GM23248 (cell line): ENCODE data around the gene CALHM3. TPM values are rescaled to one million over a fixed set of nuclear protein-coding genes. Genes with fewer than 3 reads are reported as not detected.
A peak's percentile ranks its signal among the peaks of the same experiment; 100 is the strongest.

Source experiments
- DNase-seq: peaks from one replicate; pipeline ENCODE4 v3.0.0-alpha.2; 2015
- H2AFZ ChIP-seq: fragments of 200-600 bp; sonication (generic); 2 replicates; pipeline ENCODE4 v1.6.1; 2016; ENCODE audit warnings: antibody characterized with exemption
- H3F3A ChIP-seq: fragments of 200-600 bp; sonication (generic); 2 replicates; pipeline ENCODE4 v1.6.1; 2016; ENCODE audit warnings: mild to moderate bottlenecking, antibody characterized with exemption, mixed run types; ENCODE audit not compliant: insufficient read depth
- H3K27ac ChIP-seq: fragments of 200-600 bp; sonication (generic); 2 replicates; pipeline ENCODE4 v1.5.1; 2016; ENCODE audit warnings: mild to moderate bottlenecking
- H3K27me3 ChIP-seq: fragments of 200-600 bp; sonication (generic); replicated peaks from 2 replicates; pipeline ENCODE4 v1.6.1; 2016; ENCODE audit warnings: mild to moderate bottlenecking; ENCODE audit not compliant: insufficient read depth
- H3K36me3 ChIP-seq: fragments of 200-600 bp; sonication (generic); 2 replicates; pipeline ENCODE4 v1.6.1; 2016; ENCODE audit warnings: low read depth, mild to moderate bottlenecking
- H3K4me1 ChIP-seq: fragments of 200-600 bp; sonication (generic); 2 replicates; pipeline ENCODE4 v1.6.1; 2016; ENCODE audit warnings: mild to moderate bottlenecking; ENCODE audit not compliant: insufficient read depth
- H3K4me2 ChIP-seq: fragments of 200-600 bp; sonication (generic); one replicate; pipeline ENCODE4 v1.6.1; 2016; ENCODE audit warnings: mild to moderate bottlenecking; ENCODE audit not compliant: unreplicated experiment
- H3K4me3 ChIP-seq: fragments of 200-600 bp; sonication (generic); 2 replicates; pipeline ENCODE4 v1.5.1; 2016; ENCODE audit warnings: mild to moderate bottlenecking
- H3K79me2 ChIP-seq: fragments of 200-600 bp; sonication (generic); 2 replicates; pipeline ENCODE4 v1.6.1; 2016; ENCODE audit warnings: mild to moderate bottlenecking; ENCODE audit not compliant: insufficient read depth
- H3K9ac ChIP-seq: fragments of 200-600 bp; sonication (generic); 2 replicates; pipeline ENCODE4 v1.6.1; 2016; ENCODE audit warnings: mild to moderate bottlenecking
- H3K9me2 ChIP-seq: fragments of 200-600 bp; sonication (generic); 2 replicates; pipeline ENCODE4 v1.6.1; 2016; ENCODE audit warnings: mixed run types, mild to moderate bottlenecking, moderate library complexity; ENCODE audit not compliant: insufficient read depth
- H3K9me3 ChIP-seq: fragments of 200-600 bp; sonication (generic); one replicate; pipeline ENCODE4 v1.6.1; 2017; ENCODE audit warnings: low read depth
- H4K20me1 ChIP-seq: fragments of 200-600 bp; sonication (generic); 2 replicates; pipeline ENCODE4 v1.6.0; 2016; ENCODE audit not compliant: insufficient read depth
- EZH2 ChIP-seq: fragments of 200-600 bp; sonication (generic); IDR thresholded peaks from 2 replicates; pipeline ENCODE4 v1.6.1; 2018; ENCODE audit warnings: antibody characterized with exemption, mild to moderate bottlenecking; ENCODE audit not compliant: insufficient read depth, poor library complexity, severe bottlenecking
- EZH2phosphoT487 ChIP-seq: fragments of 200-600 bp; sonication (generic); IDR thresholded peaks from 2 replicates; pipeline ENCODE4 v1.6.1; 2018; ENCODE audit warnings: antibody characterized with exemption, moderate library complexity, mild to moderate bottlenecking, low read depth; ENCODE audit not compliant: insufficient read depth
- WGBS, 2 experiments: methylation state at CpG; one replicate each; pipeline ENCODE4 v1.1.6; 2015 to 2017; ENCODE audit warnings: low lambda C conversion rate in 2 of 2, low coverage in 1 of 2; ENCODE audit errors: missing lambda C conversion rate in 2 of 2; 5-methylcytosine and 5-hydroxymethylcytosine counted together
- in situ Hi-C: fragments of 300-500 bp; cut with MboI; formaldehyde crosslinking; loops from 2 replicates; pipeline ENCODE4 v1.15.0; 2020
- polyA plus RNA-seq: library from polyadenylated mRNA; unstranded; fragments of >200 nt; fragmentation: Nextera tagmentation; extraction: Ambion mirVana; gene quantifications from 2 replicates; pipeline ENCODE4 v1.2.1, GENCODE V29; 2016
- total RNA-seq: library from RNA; depleted of rRNA; stranded (reverse); fragments of >200 nt; shearing (Covaris generic); gene quantifications from 2 replicates; pipeline ENCODE4 v1.2.3, GENCODE V29; 2014

The CALHM3 gene
- total and polyA plus RNA-seq, 2 experiments from 2014 or later, result not detected

DNA sequence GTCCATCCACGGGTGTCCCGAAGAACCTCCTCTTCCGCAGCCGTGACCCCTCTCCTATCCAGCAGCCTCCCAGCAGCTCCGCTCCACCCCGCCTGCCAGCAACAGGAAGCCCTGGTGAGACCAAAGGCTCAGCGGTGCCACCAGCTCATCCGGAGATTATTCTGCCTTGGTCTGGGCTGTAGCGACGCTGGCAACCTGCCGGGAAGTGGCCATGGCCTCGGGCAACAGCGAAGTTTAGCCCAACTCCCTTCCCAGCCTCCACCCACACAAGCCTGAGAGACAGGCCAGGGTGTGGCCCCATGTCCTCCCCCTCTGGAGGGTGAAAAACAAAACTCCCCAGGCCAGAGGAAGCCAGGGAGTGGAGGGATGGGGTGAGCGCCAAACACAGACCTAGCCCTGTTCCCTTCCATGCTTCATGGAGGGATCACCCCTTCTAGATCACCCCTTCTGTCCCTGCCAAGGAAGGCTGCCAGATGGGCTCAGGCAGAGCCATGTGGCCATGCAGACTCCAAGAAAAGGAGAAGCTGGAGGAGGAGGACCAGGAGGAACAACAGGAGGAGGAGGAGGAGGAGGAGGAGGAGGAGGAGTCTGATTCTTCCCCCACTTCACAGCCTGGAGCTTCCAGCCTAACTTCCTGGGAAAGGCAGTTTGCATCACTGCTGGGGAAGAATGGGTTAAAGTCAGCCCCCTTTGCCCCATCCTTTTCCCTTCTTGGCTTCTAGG lies 27.8 kb downstream of the CALHM3 start:
- Histone ChIP-seq H3K79me2 (peaks cover 51% of the 10 kb centered on the region), H4K20me1 (no peaks in the 10 kb centered on the region), H3K27me3 (no peaks in the 10 kb centered on the region), H3K4me1 (peaks cover 47% of the 10 kb centered on the region), H3K9me2 (no peaks in the 10 kb centered on the region), H3K36me3 (peaks cover 22% of the 10 kb centered on the region), H3F3A (peaks cover 38% of the 10 kb centered on the region), H2AFZ (peak overlapping the region; percentile 82; the same call in 1 of the 2 replicates), H3K9me3 (no peaks in the 10 kb centered on the region), H3K4me3 (peak overlapping the region; percentile 90), H3K27ac (peak overlapping the region; percentile 88), H3K4me2 (peak overlapping the region; percentile 91), H3K9ac (peak overlapping the region; percentile 92)
- 1% methylated on average over 14 of the region's 14 CpGs for WGBS, 2 experiments
- in situ Hi-C loops, result no loop called here
- no peak for TF ChIP-seq EZH2phosphoT487
- TF ChIP-seq EZH2, result no peak
- DNase-seq, result peak; percentile 81

DNA sequence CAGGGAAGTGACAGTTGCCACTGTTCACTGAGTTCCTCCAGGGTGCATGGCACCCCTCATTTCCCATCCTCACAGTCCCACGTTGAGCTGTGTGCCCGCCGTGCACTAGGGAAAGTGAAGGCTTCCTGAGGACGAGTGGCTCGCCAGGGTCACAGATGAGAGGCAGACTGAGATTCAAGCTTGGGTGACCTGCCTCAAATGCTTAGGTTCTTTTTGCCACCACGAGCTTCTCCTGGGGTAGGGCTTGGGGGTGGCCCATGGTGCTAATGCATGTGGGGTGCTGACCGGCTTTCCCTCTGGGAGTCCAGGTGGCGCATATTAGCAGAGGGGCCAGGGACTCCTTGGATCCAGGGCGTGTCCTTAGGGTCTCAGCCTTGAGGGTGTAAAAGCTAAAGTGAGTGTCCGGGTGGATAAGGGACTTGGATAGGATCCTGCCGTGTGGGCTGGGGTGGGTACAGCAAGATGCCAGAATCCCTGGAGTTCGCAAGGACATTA lies 28.8 kb downstream of the CALHM3 start:
- 38 to 41% methylated on average over 12 of the region's 12 CpGs for WGBS, 2 experiments
- peak overlapping the region; percentile 91 for H3K4me2 ChIP-seq
- peak overlapping the region; percentile 90 for H3K4me3 ChIP-seq

DNA sequence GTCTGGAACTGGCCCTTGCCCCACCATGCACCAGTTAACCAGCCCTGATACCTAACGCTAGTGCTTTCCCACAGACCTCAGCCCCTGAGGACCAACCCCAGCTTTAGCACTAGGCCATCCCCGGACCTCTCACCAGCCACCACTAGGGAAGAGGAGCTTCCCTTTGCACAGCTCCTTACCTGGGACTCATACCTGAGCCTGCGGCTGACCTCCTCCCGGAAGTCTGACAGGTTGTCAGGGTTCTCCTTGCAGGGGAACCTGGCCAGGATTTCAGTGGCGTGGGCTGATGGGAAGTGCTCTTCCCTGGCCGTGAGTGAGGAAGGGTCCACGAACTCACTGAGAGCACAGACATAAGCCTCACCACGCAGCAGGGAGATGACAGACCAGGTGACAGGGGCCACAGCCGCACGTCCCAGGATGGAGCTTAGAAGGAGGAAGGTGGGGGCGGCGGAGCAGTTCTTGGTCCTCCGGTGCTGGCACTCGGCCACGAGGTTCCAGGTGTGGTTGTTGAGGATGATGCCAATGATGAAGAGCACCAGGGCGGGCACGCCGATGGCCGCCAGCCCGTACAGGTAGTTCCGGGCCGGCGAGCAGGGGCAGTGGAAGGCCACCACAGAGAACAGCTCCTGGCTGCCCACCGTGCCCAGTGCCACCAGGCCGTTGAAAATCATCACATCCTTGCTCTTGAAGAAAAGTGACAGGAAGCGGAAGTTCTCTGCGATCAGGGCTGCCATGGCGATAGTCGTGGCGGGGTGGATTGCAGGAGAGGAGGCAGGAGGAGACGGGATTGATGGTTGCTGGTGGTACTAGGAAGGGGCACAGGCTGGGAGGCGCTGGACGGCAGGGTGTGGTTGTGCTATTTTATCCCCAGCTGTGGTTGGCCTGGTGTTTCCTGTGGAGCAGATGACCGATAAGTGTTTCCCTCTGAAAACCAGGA lies 29.6 kb downstream of the CALHM3 start:
- Histone ChIP-seq H3K36me3 (peaks cover 34% of the 10 kb centered on the region), H3K4me2 (peak overlapping the region; percentile 91), H2AFZ (no peak overlapping the region), H3K27me3 (no peaks in the 10 kb centered on the region), H4K20me1 (no peaks in the 10 kb centered on the region), H3K4me1 (peaks cover 55% of the 10 kb centered on the region), H3K79me2 (peaks cover 62% of the 10 kb centered on the region), H3K9me3 (no peaks in the 10 kb centered on the region), H3K9ac (peak overlapping the region; percentile 92), H3K27ac (peak overlapping the region; percentile 88), H3F3A (peaks cover 54% of the 10 kb centered on the region), H3K9me2 (no peaks in the 10 kb centered on the region), H3K4me3 (peak overlapping the region; percentile 90; the same call in 1 of the 2 replicates)
- no peak for TF ChIP-seq EZH2
- no peak for TF ChIP-seq EZH2phosphoT487
- peak; percentile 30 for DNase-seq
- WGBS, 2 experiments, result 70 to 76% methylated on average over 32 to 34 of the region's 34 CpGs
- in situ Hi-C loops, result no loop called here

More for the DNA sequence above, 28.8 kb downstream of the CALHM3 start:
- Histone ChIP-seq H3K27ac (peak overlapping the region; percentile 88), H2AFZ (no peak overlapping the region), H3K36me3 (peaks cover 27% of the 10 kb centered on the region), H3K9me2 (no peaks in the 10 kb centered on the region), H3K79me2 (peaks cover 60% of the 10 kb centered on the region), H4K20me1 (no peaks in the 10 kb centered on the region), H3F3A (peaks cover 46% of the 10 kb centered on the region), H3K27me3 (no peaks in the 10 kb centered on the region), H3K4me1 (peaks cover 55% of the 10 kb centered on the region), H3K9ac (peak overlapping the region; percentile 92), H3K9me3 (no peaks in the 10 kb centered on the region)
- no peak for DNase-seq
- in situ Hi-C loops, result no loop called here
- TF ChIP-seq EZH2, result no peak

DNA sequence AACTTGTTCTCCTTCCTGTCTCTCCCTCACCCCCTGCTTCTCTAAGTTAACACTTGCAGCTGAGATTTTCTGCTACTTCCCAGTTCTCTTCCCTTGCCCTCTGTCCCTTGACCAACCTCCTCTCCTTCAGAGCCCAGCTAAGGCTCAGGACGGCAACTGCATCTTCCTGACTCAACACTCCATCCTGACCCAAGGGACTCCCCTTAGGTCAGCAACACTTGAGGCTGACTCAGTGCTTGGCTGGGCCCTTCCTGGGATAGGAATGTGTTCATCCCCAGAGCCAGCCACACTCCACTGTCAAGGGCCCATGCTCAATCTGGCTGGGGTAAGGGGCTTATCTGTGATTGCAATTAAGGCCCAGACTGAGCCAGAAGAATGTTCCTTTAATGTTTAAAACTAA lies 30.3 kb downstream of the CALHM3 start:
- Histone ChIP-seq H3K4me2 (peak overlapping the region; percentile 91), H3F3A (peaks cover 57% of the 10 kb centered on the region), H3K36me3 (peaks cover 39% of the 10 kb centered on the region), H3K27me3 (no peaks in the 10 kb centered on the region), H3K27ac (peak overlapping the region; percentile 88), H2AFZ (no peak overlapping the region), H3K9me3 (no peaks in the 10 kb centered on the region), H3K4me1 (peaks cover 55% of the 10 kb centered on the region), H3K4me3 (peak overlapping the region; percentile 90), H3K9me2 (no peaks in the 10 kb centered on the region), H3K79me2 (peaks cover 62% of the 10 kb centered on the region), H3K9ac (peak overlapping the region; percentile 92), H4K20me1 (no peaks in the 10 kb centered on the region)
- DNase-seq, result peak; percentile 97
- TF ChIP-seq EZH2 (no peak), EZH2phosphoT487 (no peak)
- in situ Hi-C loops, result no loop called here
- 0% methylated on average over 1 of the region's 1 CpG for WGBS, 2 experiments
